Measurements from ENCODE around the gene TWNK.
A peak's percentile ranks its signal among the peaks of the same experiment; 100 is the strongest.

TWNK gene

GRCh38 chr10:100986952-100987684 is at the start of gene TWNK, which contains the start of gene MRPL43:
Gene TWNK, plus strand, starts transcription at chr10:100987543. Its CDS starts 668 bp downstream, at chr10:100988211.
Gene MRPL43, minus strand, starts transcription at chr10:100987497. Its CDS starts 54 bp downstream, at chr10:100987443.
- DNase-seq (ENCODE audit: low spot score): peak; percentile 91

- DNase-seq (ENCODE audit: low spot score): no peak
Observed at GRCh38 chr10:100939763-100940344, 47.5 kb upstream of the TWNK start.

GRCh38 chr10:100942229-100942628 is 45.1 kb upstream of the TWNK start:
- DNase-seq (ENCODE audit: low spot score): no peak

- DNase-seq (ENCODE audit: low spot score): no peak
Observed at GRCh38 chr10:100943508-100943907, 43.8 kb upstream of the TWNK start.

- no peak for DNase-seq (ENCODE audit: low spot score)
Observed at GRCh38 chr10:100945754-100946153, 41.6 kb upstream of the TWNK start.

GRCh38 chr10:100948916-100949315 is 38.4 kb upstream of the TWNK start:
- DNase-seq (ENCODE audit: low spot score): no peak

GRCh38 chr10:100960251-100960650 is 27.1 kb upstream of the TWNK start:
- no peak for DNase-seq (ENCODE audit: low spot score)

GRCh38 chr10:100962351-100963080 is 24.8 kb upstream of the TWNK start:
- no peak for DNase-seq (ENCODE audit: low spot score)

- no peak for DNase-seq (ENCODE audit: low spot score)
Observed at GRCh38 chr10:100963826-100964225, 23.5 kb upstream of the TWNK start.

- DNase-seq (ENCODE audit: low spot score): no peak
Observed at GRCh38 chr10:100965820-100966219, 21.5 kb upstream of the TWNK start.

- no peak for DNase-seq (ENCODE audit: low spot score)
Observed at GRCh38 chr10:100966887-100967286, 20.5 kb upstream of the TWNK start.

GRCh38 chr10:100967332-100967731 is 20.0 kb upstream of the TWNK start:
- DNase-seq (ENCODE audit: low spot score): no peak

- no peak for DNase-seq (ENCODE audit: low spot score)
Observed at GRCh38 chr10:100968062-100968736, 19.1 kb upstream of the TWNK start.

- DNase-seq (ENCODE audit: low spot score): no peak
Observed at GRCh38 chr10:100968863-100969186, 18.5 kb upstream of the TWNK start.

- peak; percentile 93 for DNase-seq (ENCODE audit: low spot score)
Observed at GRCh38 chr10:100969187-100970075, 17.9 kb upstream of the TWNK start, which contains the start of gene SEMA4G. Gene SEMA4G, plus strand, starts transcription at chr10:100969504. Its CDS starts 3,409 bp downstream, at chr10:100972913.

- peak; percentile 78 for DNase-seq (ENCODE audit: low spot score)
Observed at GRCh38 chr10:100970076-100970913, 17.0 kb upstream of the TWNK start.

- DNase-seq (ENCODE audit: low spot score): no peak
Observed at GRCh38 chr10:100970914-100971811, 16.2 kb upstream of the TWNK start.

- no peak for DNase-seq (ENCODE audit: low spot score)
Observed at GRCh38 chr10:100972115-100972903, 15.0 kb upstream of the TWNK start.
